H1 (cell line): Measurements from ENCODE around the gene PCDHB3. TPM values are rescaled to one million over a fixed set of nuclear protein-coding genes. Genes with fewer than 3 reads are reported as not detected.

Experiments
- ATF2 ChIP-seq: IDR thresholded peaks from 2 replicates; pipeline ENCODE4 v1.6.1; 2012; ENCODE audit warnings: low read length, inconsistent platforms
- CEBPB ChIP-seq: IDR thresholded peaks from 2 replicates; pipeline ENCODE4 v1.6.1; 2012; ENCODE audit warnings: low read depth, low read length
- CREB1 ChIP-seq: IDR thresholded peaks from 2 replicates; pipeline ENCODE4 v1.6.1; 2012; ENCODE audit warnings: inconsistent platforms
- EGR1 ChIP-seq: IDR thresholded peaks from 2 replicates; pipeline ENCODE4 v1.6.1; 2011; ENCODE audit warnings: low read depth, low read length, borderline replicate concordance
- HDAC2 ChIP-seq, 2 experiments: fragments of 300-600 bp in 1 of 2; sonication (generic) in 1 of 2; IDR thresholded peaks; 2 replicates each; pipeline ENCODE4 v1.6.1; 2011 to 2012; ENCODE audit warnings: low read depth in 2 of 2, low read length in 2 of 2, mild to moderate bottlenecking in 2 of 2, moderate library complexity in 2 of 2, borderline replicate concordance in 1 of 2, inconsistent platforms in 1 of 2
- KDM1A ChIP-seq: fragments of 200-600, 300-600 bp; sonication (generic); IDR thresholded peaks from 2 replicates; pipeline ENCODE4 v1.7.1; 2016; ENCODE audit warnings: mild to moderate bottlenecking, low read length, borderline replicate concordance
- POLR2AphosphoS5 ChIP-seq: IDR thresholded peaks from 2 replicates; pipeline ENCODE4 v1.6.1; 2011; ENCODE audit warnings: low read depth, low read length
- POU5F1 ChIP-seq: IDR thresholded peaks from 2 replicates; pipeline ENCODE4 v1.6.1; 2011; ENCODE audit warnings: low read depth, mild to moderate bottlenecking, low read length, moderate library complexity
- RBBP5 ChIP-seq: IDR thresholded peaks from 2 replicates; pipeline ENCODE4 v1.7.1; 2012; ENCODE audit warnings: low read depth, mild to moderate bottlenecking, inconsistent platforms, low read length, moderate library complexity, borderline replicate concordance
- SAP30 ChIP-seq: fragments of 300-600 bp; sonication (generic); IDR thresholded peaks from 2 replicates; pipeline ENCODE4 v1.7.1; 2012; ENCODE audit warnings: low read length, moderate library complexity, mild to moderate bottlenecking, inconsistent platforms; ENCODE audit not compliant: insufficient read depth, insufficient replicate concordance
- SP1 ChIP-seq: IDR thresholded peaks from 2 replicates; pipeline ENCODE4 v1.6.1; 2011; ENCODE audit warnings: low read depth, low read length
- SP2 ChIP-seq: IDR thresholded peaks from 2 replicates; pipeline ENCODE4 v1.6.1; 2012; ENCODE audit warnings: mild to moderate bottlenecking, low read length, inconsistent platforms
- TAF7 ChIP-seq: optimal IDR thresholded peaks from 2 replicates; pipeline ENCODE3; 2011; ENCODE audit warnings: low read depth, mild to moderate bottlenecking, inconsistent platforms, low read length, moderate library complexity, borderline replicate concordance
- TBP ChIP-seq: IDR thresholded peaks from 2 replicates; pipeline ENCODE4 v1.6.1; 2011; ENCODE audit warnings: low read depth, low read length, improper control_type of control experiment
- YY1 ChIP-seq: IDR thresholded peaks from 2 replicates; pipeline ENCODE4 v1.6.1; 2011; ENCODE audit warnings: low read depth, mild to moderate bottlenecking, low read length
- polyA plus RNA-seq, 7 experiments: library from polyadenylated mRNA; depleted of rRNA in 3 of 7; stranded (reverse) in 5 of 7; unstranded in 2 of 7; fragments of >200 nt in 5 of 7; fragments of 200-250 nt in 2 of 7; gene quantifications; 1 replicate in 5 of 7; 2 replicates in 1 of 7; 4 replicates in 1 of 7; pipeline versions ENCODE4 v1.2.1 to v1.2.3, GENCODE V29; 2011 to 2013; ENCODE audit warnings: missing spikeins in 2 of 7, mixed read lengths in 2 of 7
- total RNA-seq: library from RNA; stranded (reverse); fragmentation: NEBNext Ultra II Directional; extraction: Animal tissue kit (Norgen Biotek cat#: 25700); gene quantifications from 2 replicates; pipeline ENCODE4 v1.2.1, GENCODE V29; 2021
- TF ChIP-seq, protein P1 (sequence below): IDR thresholded peaks from 2 replicates; pipeline ENCODE4 v1.6.1; 2011; ENCODE audit warnings: low read length, improper control_type of control experiment
- TF ChIP-seq, protein P2 (sequence below): IDR thresholded peaks from 2 replicates; pipeline ENCODE4 v1.6.1; 2012; ENCODE audit warnings: inconsistent platforms
- TF ChIP-seq, protein P3 (sequence below), 3 experiments: IDR thresholded peaks; 1 replicate in 2 of 3; 2 replicates in 1 of 3; pipeline versions ENCODE4 v1.5.1 to v1.6.1; 2011; ENCODE audit warnings: low read length in 3 of 3, mild to moderate bottlenecking in 3 of 3, inconsistent platforms in 2 of 3, low read depth in 1 of 3, moderate library complexity in 1 of 3; ENCODE audit not compliant: insufficient read depth in 1 of 3; ENCODE audit errors: control extremely low read depth in 1 of 3
- TF ChIP-seq, protein P4 (sequence below): IDR thresholded peaks from 2 replicates; pipeline ENCODE4 v1.6.1; 2012; ENCODE audit warnings: inconsistent platforms

Gene PCDHB3
- total and polyA plus RNA-seq, 2 of the 8 experiments (the other 6 are each of a cell fraction or from before 2014, with no cell fraction given) = 1.6 to 3.4 TPM

DNA sequence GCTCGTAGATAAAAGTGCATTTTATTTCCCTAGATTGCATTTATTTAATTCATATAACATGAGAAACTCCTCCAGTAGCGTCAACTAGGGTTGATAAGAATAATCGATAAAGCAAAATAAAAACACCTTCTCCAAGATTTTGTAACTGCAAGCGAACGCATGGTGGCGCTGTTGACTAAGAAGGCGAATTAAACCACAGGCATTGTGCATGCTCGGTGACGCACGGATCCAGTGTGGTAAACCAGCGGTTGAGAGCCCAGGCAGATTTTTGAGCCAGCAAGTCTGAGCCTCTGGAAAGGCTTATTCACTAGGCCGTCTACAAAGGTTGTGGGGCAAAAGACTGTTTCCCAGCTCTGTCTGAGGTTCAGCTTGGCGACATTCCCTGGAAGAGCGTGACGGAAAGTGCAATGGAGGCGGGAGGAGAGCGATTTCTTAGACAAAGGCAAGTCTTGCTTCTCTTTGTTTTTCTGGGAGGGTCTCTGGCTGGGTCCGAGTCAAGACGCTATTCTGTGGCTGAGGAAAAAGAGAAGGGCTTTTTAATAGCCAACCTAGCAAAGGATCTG, at the start of gene PCDHB3 (continued):
- no peak for TF ChIP-seq SP1
- TF ChIP-seq, protein P1, sequence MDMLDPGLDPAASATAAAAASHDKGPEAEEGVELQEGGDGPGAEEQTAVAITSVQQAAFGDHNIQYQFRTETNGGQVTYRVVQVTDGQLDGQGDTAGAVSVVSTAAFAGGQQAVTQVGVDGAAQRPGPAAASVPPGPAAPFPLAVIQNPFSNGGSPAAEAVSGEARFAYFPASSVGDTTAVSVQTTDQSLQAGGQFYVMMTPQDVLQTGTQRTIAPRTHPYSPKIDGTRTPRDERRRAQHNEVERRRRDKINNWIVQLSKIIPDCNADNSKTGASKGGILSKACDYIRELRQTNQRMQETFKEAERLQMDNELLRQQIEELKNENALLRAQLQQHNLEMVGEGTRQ = no peak
- no peak for TF ChIP-seq SAP30
- no peak for TF ChIP-seq TAF7
- no peak for TF ChIP-seq POU5F1
- TF ChIP-seq, protein P2, sequence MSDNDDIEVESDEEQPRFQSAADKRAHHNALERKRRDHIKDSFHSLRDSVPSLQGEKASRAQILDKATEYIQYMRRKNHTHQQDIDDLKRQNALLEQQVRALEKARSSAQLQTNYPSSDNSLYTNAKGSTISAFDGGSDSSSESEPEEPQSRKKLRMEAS = peak; percentile 59; the same call in 1 of the 2 replicates
- TF ChIP-seq KDM1A = no peak
- TF ChIP-seq CEBPB = no peak
- 0 out of 2 replicates have a peak, but pooled peaks have one; percentile 5 for TF ChIP-seq CREB1
- no peak for TF ChIP-seq EGR1
- TF ChIP-seq TBP = no peak
- TF ChIP-seq HDAC2 (IDR thresholded peaks at IDR 0.05; ENCODE audit: borderline replicate concordance in 1 of 2, low read depth in 2 of 2, low read length in 2 of 2) = no peak
- TF ChIP-seq, protein P3, sequence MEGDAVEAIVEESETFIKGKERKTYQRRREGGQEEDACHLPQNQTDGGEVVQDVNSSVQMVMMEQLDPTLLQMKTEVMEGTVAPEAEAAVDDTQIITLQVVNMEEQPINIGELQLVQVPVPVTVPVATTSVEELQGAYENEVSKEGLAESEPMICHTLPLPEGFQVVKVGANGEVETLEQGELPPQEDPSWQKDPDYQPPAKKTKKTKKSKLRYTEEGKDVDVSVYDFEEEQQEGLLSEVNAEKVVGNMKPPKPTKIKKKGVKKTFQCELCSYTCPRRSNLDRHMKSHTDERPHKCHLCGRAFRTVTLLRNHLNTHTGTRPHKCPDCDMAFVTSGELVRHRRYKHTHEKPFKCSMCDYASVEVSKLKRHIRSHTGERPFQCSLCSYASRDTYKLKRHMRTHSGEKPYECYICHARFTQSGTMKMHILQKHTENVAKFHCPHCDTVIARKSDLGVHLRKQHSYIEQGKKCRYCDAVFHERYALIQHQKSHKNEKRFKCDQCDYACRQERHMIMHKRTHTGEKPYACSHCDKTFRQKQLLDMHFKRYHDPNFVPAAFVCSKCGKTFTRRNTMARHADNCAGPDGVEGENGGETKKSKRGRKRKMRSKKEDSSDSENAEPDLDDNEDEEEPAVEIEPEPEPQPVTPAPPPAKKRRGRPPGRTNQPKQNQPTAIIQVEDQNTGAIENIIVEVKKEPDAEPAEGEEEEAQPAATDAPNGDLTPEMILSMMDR (IDR thresholded peaks at IDR 0.05; ENCODE audit: control extremely low read depth in 1 of 3, insufficient read depth in 1 of 3, low read depth in 1 of 3, low read length in 3 of 3) = peak; percentile 65 to 82 (median 66)
- TF ChIP-seq, protein P4, sequence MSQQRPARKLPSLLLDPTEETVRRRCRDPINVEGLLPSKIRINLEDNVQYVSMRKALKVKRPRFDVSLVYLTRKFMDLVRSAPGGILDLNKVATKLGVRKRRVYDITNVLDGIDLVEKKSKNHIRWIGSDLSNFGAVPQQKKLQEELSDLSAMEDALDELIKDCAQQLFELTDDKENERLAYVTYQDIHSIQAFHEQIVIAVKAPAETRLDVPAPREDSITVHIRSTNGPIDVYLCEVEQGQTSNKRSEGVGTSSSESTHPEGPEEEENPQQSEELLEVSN = peak; percentile 33; the same call in 1 of the 2 replicates
- no peak for TF ChIP-seq YY1
- TF ChIP-seq SP2 = no peak
- peak; percentile 69; the same call in 1 of the 2 replicates for TF ChIP-seq POLR2AphosphoS5
- TF ChIP-seq ATF2 = no peak
- TF ChIP-seq RBBP5 = no peak
